ENCODE results near the gene PEMT.

The PEMT gene

GRCh38 chr17:17582372-17582771 is 9.1 kb downstream of the PEMT start:
- H3K36me3 ChIP-seq (ENCODE audit: low read depth): no peaks in the 10 kb centered on the region
- DNase-seq (ENCODE audit: low spot score) (no peak), ATAC-seq (ENCODE audit: low read depth) (no peak)
- H3K4me3 ChIP-seq (ENCODE audit: severe bottlenecking): no peak overlapping the region
- TF ChIP-seq, protein P1, sequence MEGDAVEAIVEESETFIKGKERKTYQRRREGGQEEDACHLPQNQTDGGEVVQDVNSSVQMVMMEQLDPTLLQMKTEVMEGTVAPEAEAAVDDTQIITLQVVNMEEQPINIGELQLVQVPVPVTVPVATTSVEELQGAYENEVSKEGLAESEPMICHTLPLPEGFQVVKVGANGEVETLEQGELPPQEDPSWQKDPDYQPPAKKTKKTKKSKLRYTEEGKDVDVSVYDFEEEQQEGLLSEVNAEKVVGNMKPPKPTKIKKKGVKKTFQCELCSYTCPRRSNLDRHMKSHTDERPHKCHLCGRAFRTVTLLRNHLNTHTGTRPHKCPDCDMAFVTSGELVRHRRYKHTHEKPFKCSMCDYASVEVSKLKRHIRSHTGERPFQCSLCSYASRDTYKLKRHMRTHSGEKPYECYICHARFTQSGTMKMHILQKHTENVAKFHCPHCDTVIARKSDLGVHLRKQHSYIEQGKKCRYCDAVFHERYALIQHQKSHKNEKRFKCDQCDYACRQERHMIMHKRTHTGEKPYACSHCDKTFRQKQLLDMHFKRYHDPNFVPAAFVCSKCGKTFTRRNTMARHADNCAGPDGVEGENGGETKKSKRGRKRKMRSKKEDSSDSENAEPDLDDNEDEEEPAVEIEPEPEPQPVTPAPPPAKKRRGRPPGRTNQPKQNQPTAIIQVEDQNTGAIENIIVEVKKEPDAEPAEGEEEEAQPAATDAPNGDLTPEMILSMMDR (IDR thresholded peaks at IDR 0.05; ENCODE audit: poor library complexity, severe bottlenecking): no peak
- H3K4me1 ChIP-seq (ENCODE audit: insufficient read depth, poor library complexity, severe bottlenecking): no peaks in the 10 kb centered on the region
- no peaks in the 10 kb centered on the region for H3K27me3 ChIP-seq (ENCODE audit: insufficient read depth, poor library complexity, severe bottlenecking)
- no peak overlapping the region for H3K27ac ChIP-seq (ENCODE audit: poor library complexity, severe bottlenecking)
- H3K9me3 ChIP-seq (ENCODE audit: severe bottlenecking): no peaks in the 10 kb centered on the region

DNA sequence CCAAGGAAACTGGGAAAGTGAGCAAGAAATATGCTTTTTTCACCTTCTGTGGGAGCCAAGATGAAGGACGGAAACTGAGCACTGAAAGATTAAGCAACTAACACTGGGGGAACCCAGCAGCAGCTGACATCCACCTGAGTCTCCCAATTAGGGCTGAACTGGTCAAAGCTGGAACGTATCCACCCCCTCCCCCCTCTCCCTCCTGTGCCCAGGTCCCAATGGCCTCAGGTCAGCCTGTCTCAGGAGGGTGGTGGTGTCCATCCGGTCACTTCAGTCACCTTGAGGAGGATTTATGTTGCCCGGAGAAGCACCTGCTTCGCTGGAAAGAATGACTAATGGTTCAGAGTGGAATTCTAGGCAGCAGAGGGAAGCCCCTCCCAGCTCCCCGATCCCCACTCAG is 10.0 kb downstream of the PEMT start:
- Histone ChIP-seq H3K9me3 (ENCODE audit: severe bottlenecking) (no peaks in the 10 kb centered on the region), H3K36me3 (ENCODE audit: low read depth) (no peaks in the 10 kb centered on the region), H3K4me1 (ENCODE audit: insufficient read depth, poor library complexity, severe bottlenecking) (no peaks in the 10 kb centered on the region), H3K4me3 (ENCODE audit: severe bottlenecking) (no peak overlapping the region), H3K27ac (ENCODE audit: poor library complexity, severe bottlenecking) (no peak overlapping the region), H3K27me3 (ENCODE audit: insufficient read depth, poor library complexity, severe bottlenecking) (no peaks in the 10 kb centered on the region)
- TF ChIP-seq, protein P1 (IDR thresholded peaks at IDR 0.05; ENCODE audit: poor library complexity, severe bottlenecking): no peak
- no peak for ATAC-seq (ENCODE audit: low read depth)
- DNase-seq (ENCODE audit: low spot score): no peak

DNA sequence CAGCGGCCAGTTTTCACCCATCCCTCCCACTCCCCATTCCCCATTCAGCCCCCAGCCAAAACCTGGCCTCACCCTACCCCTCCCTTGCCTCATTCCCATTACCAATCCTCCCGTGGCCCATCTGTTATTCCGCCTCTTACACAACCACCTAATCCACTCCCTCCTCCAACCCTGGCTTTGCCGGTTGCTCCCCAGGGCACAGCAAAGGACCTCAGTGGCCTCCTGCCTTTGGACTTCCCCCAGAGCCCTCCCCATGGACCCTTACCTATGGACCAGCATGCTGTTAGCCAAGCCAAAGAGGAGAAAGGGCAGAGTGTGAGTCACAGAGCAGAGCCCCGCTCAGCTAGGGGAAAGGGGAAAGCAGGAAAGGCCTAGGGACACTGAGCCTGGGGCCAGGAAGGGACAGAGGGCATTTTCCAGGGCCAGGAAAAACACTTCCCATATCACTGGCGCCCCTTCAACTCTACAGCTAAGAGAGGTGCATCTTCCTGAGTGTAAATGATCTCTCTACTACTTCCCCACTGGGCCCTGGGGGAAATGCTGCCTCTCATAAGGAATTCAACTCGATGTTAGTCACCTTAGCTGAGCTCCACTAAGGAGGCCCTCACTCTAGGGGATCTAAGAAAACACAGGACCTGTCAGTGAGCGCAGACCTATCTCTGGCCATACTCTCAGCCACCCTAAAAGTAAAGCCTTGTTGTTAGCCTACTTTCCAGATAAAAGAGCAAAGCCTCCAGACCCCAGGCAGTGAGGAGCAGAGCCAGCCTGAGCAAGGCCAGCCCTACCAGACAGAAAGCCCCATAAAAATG is 10.6 kb downstream of the PEMT start:
- H3K9me3 ChIP-seq (ENCODE audit: severe bottlenecking): no peaks in the 10 kb centered on the region
- H3K4me3 ChIP-seq (ENCODE audit: severe bottlenecking): no peak overlapping the region
- peaks cover 4% of the 10 kb centered on the region for H3K4me1 ChIP-seq (ENCODE audit: insufficient read depth, poor library complexity, severe bottlenecking)
- no peak for DNase-seq (ENCODE audit: low spot score)
- no peaks in the 10 kb centered on the region for H3K27me3 ChIP-seq (ENCODE audit: insufficient read depth, poor library complexity, severe bottlenecking)
- H3K36me3 ChIP-seq (ENCODE audit: low read depth): no peaks in the 10 kb centered on the region
- TF ChIP-seq, protein P1 (IDR thresholded peaks at IDR 0.05; ENCODE audit: poor library complexity, severe bottlenecking): no peak
- ATAC-seq (ENCODE audit: low read depth): no peak
- no peak overlapping the region for H3K27ac ChIP-seq (ENCODE audit: poor library complexity, severe bottlenecking)

DNA sequence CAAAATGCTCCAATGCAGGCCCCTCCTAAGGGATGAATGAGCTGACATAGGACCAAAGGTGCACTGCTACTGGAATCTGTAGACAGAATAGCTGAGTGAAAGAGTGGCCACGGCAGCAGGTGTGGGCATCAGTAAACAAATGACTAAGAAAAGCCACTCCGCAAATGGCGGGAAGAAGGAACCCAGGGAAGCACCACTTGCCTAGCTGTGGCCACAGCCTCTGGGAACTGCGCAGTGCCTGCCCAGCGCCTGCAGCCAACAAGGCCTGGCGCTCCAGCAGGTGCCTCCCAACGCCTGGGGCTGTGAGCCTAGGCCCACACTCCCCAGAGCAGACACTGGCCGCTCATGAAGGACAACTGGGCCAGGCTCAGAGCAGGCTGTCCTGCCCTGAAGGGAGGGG is 11.8 kb downstream of the PEMT start:
- Histone ChIP-seq H3K27me3 (ENCODE audit: insufficient read depth, poor library complexity, severe bottlenecking) (no peaks in the 10 kb centered on the region), H3K36me3 (ENCODE audit: low read depth) (no peaks in the 10 kb centered on the region), H3K4me1 (ENCODE audit: insufficient read depth, poor library complexity, severe bottlenecking) (peaks cover 16% of the 10 kb centered on the region), H3K27ac (ENCODE audit: poor library complexity, severe bottlenecking) (no peak overlapping the region), H3K4me3 (ENCODE audit: severe bottlenecking) (no peak overlapping the region), H3K9me3 (ENCODE audit: severe bottlenecking) (no peaks in the 10 kb centered on the region)
- no peak for DNase-seq (ENCODE audit: low spot score)
- TF ChIP-seq, protein P1 (IDR thresholded peaks at IDR 0.05; ENCODE audit: poor library complexity, severe bottlenecking): no peak
- no peak for ATAC-seq (ENCODE audit: low read depth)

GRCh38 chr17:17577373-17577772 is 14.1 kb downstream of the PEMT start:
- Histone ChIP-seq H3K4me3 (ENCODE audit: severe bottlenecking) (no peak overlapping the region), H3K27ac (ENCODE audit: poor library complexity, severe bottlenecking) (no peak overlapping the region), H3K4me1 (ENCODE audit: insufficient read depth, poor library complexity, severe bottlenecking) (peaks cover 17% of the 10 kb centered on the region), H3K36me3 (ENCODE audit: low read depth) (no peaks in the 10 kb centered on the region), H3K9me3 (ENCODE audit: severe bottlenecking) (no peaks in the 10 kb centered on the region), H3K27me3 (ENCODE audit: insufficient read depth, poor library complexity, severe bottlenecking) (no peaks in the 10 kb centered on the region)
- TF ChIP-seq, protein P1 (IDR thresholded peaks at IDR 0.05; ENCODE audit: poor library complexity, severe bottlenecking): no peak
- DNase-seq (ENCODE audit: low spot score) (no peak), ATAC-seq (ENCODE audit: low read depth) (no peak)

All from RWPE2 (cell line).